Astrocyte of the hippocampus (primary cell): ENCODE measurements around the gene FERMT3.

Experiments
- DNase-seq: peaks from one replicate; pipeline ENCODE4 v3.0.0; 2011; ENCODE audit warnings: low read depth, low spot score

FERMT3 gene

GRCh38 chr11:64219354-64219684 is 12.8 kb downstream of the FERMT3 start:
- no peak for DNase-seq

GRCh38 chr11:64219755-64220154 is 13.2 kb downstream of the FERMT3 start:
- DNase-seq = no peak

GRCh38 chr11:64220271-64220670 is 13.8 kb downstream of the FERMT3 start:
- no peak for DNase-seq

- no peak for DNase-seq
These were observed 14.3 kb downstream of the FERMT3 start for GRCh38 chr11:64220798-64221197.

- no peak for DNase-seq
These were observed 16.1 kb downstream of the FERMT3 start for GRCh38 chr11:64222651-64223000.

GRCh38 chr11:64223001-64223651 is 16.6 kb downstream of the FERMT3 start:
- no peak for DNase-seq

GRCh38 chr11:64224151-64224890 is 17.8 kb downstream of the FERMT3 start:
- DNase-seq = peak; percentile 31

- no peak for DNase-seq
These were observed 18.5 kb downstream of the FERMT3 start for GRCh38 chr11:64224891-64225607.

- peak; percentile 93 for DNase-seq
These were observed 19.3 kb downstream of the FERMT3 start, which contains the start of the genes NUDT22 and TRPT1 for GRCh38 chr11:64225608-64226506. Gene NUDT22, plus strand, starts transcription at chr11:64226274. Its CDS starts 379 bp downstream, at chr11:64226653. Gene TRPT1, minus strand, starts transcription at chr11:64226186. Its CDS starts 326 bp downstream, at chr11:64225860.

- no peak for DNase-seq
These were observed 20.1 kb downstream of the FERMT3 start for GRCh38 chr11:64226507-64227051.

GRCh38 chr11:64227405-64227956 is 21.0 kb downstream of the FERMT3 start:
- no peak for DNase-seq

- DNase-seq = no peak
These were observed 22.7 kb downstream of the FERMT3 start for GRCh38 chr11:64229090-64229743.

- no peak for DNase-seq
These were observed 23.2 kb downstream of the FERMT3 start for GRCh38 chr11:64229744-64230170.

- DNase-seq = peak; percentile 96
These were observed 23.9 kb downstream of the FERMT3 start, which contains the start of gene DNAJC4 for GRCh38 chr11:64230171-64230984. Gene DNAJC4, plus strand, starts transcription at chr11:64230548. Its CDS starts 307 bp downstream, at chr11:64230855.

- no peak for DNase-seq
These were observed 24.5 kb downstream of the FERMT3 start for GRCh38 chr11:64230985-64231365.

- DNase-seq = no peak
These were observed 25.0 kb downstream of the FERMT3 start for GRCh38 chr11:64231546-64231945.

- DNase-seq = no peak
These were observed 25.9 kb downstream of the FERMT3 start for GRCh38 chr11:64232182-64232966.

GRCh38 chr11:64232967-64233315 is 26.4 kb downstream of the FERMT3 start:
- no peak for DNase-seq
